Thoracic aorta (tissue), 2 donors: ENCODE measurements around the gene EVA1A. TPM values are rescaled to one million over a fixed set of nuclear protein-coding genes. Genes with fewer than 3 reads are reported as not detected.

Source experiments
- ATAC-seq: fragments of 150-250 bp; one replicate; pipeline ENCODE4 v1.8.0; 2017; ENCODE audit warnings: low read depth; ENCODE audit not compliant: insufficient number of reproducible peaks, low FRiP score
- DNase-seq: peaks from one replicate; pipeline ENCODE4 v3.0.0-alpha.2; 2020; ENCODE audit warnings: low spot score
- H3K27ac ChIP-seq, 2 donors: fragments of 200-600 bp; sonication (generic); 1 replicate in 1 of 2; 2 replicates in 1 of 2; pipeline ENCODE4 v1.5.1; 2016; ENCODE audit warnings: mild to moderate bottlenecking in 2 of 2, moderate library complexity in 2 of 2
- H3K27me3 ChIP-seq: fragments of 200-600 bp; sonication (generic); replicated peaks from 2 replicates; pipeline ENCODE4 v1.6.0; 2016; ENCODE audit warnings: mild to moderate bottlenecking; ENCODE audit not compliant: insufficient read depth
- H3K36me3 ChIP-seq: fragments of 200-600 bp; sonication (generic); one replicate; pipeline ENCODE4 v1.5.1; 2016
- H3K4me1 ChIP-seq, 2 donors: fragments of 200-600 bp; sonication (generic); 1 replicate in 1 of 2; 2 replicates in 1 of 2; pipeline versions ENCODE4 v1.5.1 to v1.6.0; 2016; ENCODE audit warnings: low read depth in 2 of 2, mild to moderate bottlenecking in 1 of 2; ENCODE audit not compliant: control insufficient read depth in 1 of 2
- H3K4me3 ChIP-seq: fragments of 200-600 bp; sonication (generic); 2 replicates; pipeline ENCODE4 v1.5.1; 2016; ENCODE audit warnings: mild to moderate bottlenecking
- H3K9me3 ChIP-seq: fragments of 200-600 bp; sonication (generic); 2 replicates; pipeline ENCODE4 v1.5.1; 2016
- total RNA-seq, 2 donors: library from RNA; depleted of rRNA; stranded (reverse); fragments of >200 nt; gene quantifications; one replicate each; pipeline versions ENCODE4 v1.1.0 to v1.2.3, GENCODE V29; 2016
- TF ChIP-seq, protein P1 (sequence below): fragments of 200-600 bp; sonication (generic); IDR thresholded peaks from one replicate; pipeline ENCODE4 v1.5.1; 2019; ENCODE audit warnings: antibody characterized with exemption

Gene EVA1A
- total RNA-seq, 2 donors from 2014 or later = 1.1 TPM; not detected in 1

GRCh38 chr2:75580156-75580555 is 19.4 kb upstream of the EVA1A start:
- H3K27me3 ChIP-seq = no peaks in the 10 kb centered on the region

DNA sequence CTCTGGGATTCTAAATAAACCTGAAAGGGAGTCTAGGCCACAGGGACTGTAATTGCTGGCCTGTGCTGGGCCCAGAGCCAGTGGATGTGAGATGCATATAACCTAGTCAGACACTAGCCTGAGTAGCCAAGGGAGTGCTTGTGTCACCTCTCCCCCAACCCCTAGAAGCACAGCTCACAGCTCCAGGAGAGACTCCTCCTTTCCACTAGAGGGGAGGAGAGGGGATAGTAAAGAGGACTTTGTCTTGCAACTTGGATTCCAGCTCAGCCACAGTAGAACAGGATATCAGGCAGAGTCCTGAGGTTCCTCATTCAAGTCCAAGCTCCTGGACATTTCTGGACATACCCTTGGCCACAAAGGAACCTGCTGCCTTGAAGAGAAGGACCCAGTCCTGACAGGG is 18.4 kb upstream of the EVA1A start:
- H3K4me1 ChIP-seq = no peaks in the 10 kb centered on the region
- DNase-seq = no peak
- H3K27me3 ChIP-seq = no peaks in the 10 kb centered on the region
- no peak overlapping the region for H3K4me3 ChIP-seq
- no peaks in the 10 kb centered on the region for H3K9me3 ChIP-seq
- no peak overlapping the region for H3K27ac ChIP-seq
- H3K36me3 ChIP-seq = no peaks in the 10 kb centered on the region
- ATAC-seq = no peak
- TF ChIP-seq, protein P1, sequence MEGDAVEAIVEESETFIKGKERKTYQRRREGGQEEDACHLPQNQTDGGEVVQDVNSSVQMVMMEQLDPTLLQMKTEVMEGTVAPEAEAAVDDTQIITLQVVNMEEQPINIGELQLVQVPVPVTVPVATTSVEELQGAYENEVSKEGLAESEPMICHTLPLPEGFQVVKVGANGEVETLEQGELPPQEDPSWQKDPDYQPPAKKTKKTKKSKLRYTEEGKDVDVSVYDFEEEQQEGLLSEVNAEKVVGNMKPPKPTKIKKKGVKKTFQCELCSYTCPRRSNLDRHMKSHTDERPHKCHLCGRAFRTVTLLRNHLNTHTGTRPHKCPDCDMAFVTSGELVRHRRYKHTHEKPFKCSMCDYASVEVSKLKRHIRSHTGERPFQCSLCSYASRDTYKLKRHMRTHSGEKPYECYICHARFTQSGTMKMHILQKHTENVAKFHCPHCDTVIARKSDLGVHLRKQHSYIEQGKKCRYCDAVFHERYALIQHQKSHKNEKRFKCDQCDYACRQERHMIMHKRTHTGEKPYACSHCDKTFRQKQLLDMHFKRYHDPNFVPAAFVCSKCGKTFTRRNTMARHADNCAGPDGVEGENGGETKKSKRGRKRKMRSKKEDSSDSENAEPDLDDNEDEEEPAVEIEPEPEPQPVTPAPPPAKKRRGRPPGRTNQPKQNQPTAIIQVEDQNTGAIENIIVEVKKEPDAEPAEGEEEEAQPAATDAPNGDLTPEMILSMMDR = no peak

More at GRCh38 chr2:75580156-75580555, 19.4 kb upstream of the EVA1A start:
- Histone ChIP-seq H3K36me3 (no peaks in the 10 kb centered on the region), H3K4me3 (no peak overlapping the region), H3K4me1 (no peaks in the 10 kb centered on the region), H3K9me3 (no peaks in the 10 kb centered on the region), H3K27ac (no peak overlapping the region)
- DNase-seq (no peak), ATAC-seq (no peak)
- TF ChIP-seq, protein P1 = no peak

GRCh38 chr2:75577280-75577679 is 16.5 kb upstream of the EVA1A start:
- Histone ChIP-seq H3K4me1 (no peaks in the 10 kb centered on the region), H3K9me3 (no peaks in the 10 kb centered on the region), H3K27me3 (no peaks in the 10 kb centered on the region), H3K27ac (no peak overlapping the region), H3K36me3 (no peaks in the 10 kb centered on the region), H3K4me3 (no peak overlapping the region)
- ATAC-seq (no peak), DNase-seq (no peak)
- TF ChIP-seq, protein P1 = no peak

DNA sequence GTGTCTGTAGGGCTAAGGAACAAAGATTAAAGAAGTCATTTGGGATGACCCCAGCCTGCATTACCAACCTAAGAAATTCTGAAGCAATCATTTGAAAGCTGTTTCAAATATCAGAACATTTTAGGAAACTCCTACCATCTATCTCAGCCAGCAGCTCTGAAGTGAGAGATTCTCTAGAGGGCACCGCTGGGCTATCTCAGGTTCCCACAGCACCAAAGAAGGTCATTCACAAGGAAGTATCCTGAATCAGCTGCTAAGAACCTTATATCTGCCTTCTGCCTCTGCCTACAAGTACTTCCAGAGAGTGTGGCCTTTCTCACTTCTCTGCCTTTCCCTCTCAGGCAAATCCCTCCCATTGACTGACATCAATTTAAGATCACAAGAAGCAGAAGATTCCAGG is 13.4 kb upstream of the EVA1A start:
- DNase-seq = no peak
- Histone ChIP-seq H3K27me3 (no peaks in the 10 kb centered on the region), H3K9me3 (no peaks in the 10 kb centered on the region), H3K36me3 (no peaks in the 10 kb centered on the region), H3K27ac (no peak overlapping the region), H3K4me3 (no peak overlapping the region), H3K4me1 (no peaks in the 10 kb centered on the region)
- ATAC-seq = no peak
- TF ChIP-seq, protein P1 = no peak

DNA sequence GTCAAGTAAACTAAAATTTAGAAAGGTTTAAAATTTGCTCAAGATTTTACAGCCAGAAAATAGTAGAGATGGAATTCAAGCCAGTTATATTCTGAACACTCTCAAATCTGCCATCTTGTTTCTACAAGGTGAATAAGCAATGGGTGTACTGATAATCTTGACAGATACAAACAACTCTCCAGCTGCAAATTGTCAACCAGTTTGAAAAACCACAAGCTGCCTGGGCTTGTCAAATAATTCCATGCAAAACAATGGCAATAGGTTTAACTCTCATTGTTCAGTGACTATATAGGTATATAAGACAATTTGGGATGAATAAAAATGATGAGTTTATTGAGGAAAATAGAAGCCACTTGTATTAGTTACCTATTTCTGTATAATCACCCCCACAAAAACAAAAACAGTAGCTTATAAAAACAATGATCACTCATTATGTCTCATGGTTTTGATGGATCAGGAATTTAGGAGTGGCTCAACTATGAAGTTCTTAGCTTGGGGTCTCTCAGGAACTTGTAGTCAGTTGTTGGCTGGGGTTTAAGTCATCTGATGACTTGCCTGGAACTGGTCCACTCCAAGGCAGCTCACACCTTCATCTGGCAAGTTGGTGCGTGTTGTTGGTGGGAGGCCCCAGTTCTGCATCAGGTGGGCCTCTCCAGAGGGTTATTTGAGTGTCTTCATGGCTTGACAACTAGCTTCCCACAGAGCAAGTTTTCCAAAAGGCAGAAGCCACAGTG is 12.6 kb upstream of the EVA1A start:
- no peak overlapping the region for H3K4me3 ChIP-seq
- H3K27me3 ChIP-seq = no peaks in the 10 kb centered on the region
- TF ChIP-seq, protein P1 = no peak
- no peaks in the 10 kb centered on the region for H3K4me1 ChIP-seq
- no peak for DNase-seq
- H3K27ac ChIP-seq = no peak overlapping the region
- no peak for ATAC-seq
- no peaks in the 10 kb centered on the region for H3K9me3 ChIP-seq
- H3K36me3 ChIP-seq = no peaks in the 10 kb centered on the region
